HFFc6 (cell line): ENCODE results near the gene SLC22A5. TPM values are rescaled to one million over a fixed set of nuclear protein-coding genes. Genes with fewer than 3 reads are reported as not detected.
"Not testable (repeated sequence)": the region's sequence is repeated elsewhere in the genome, so short reads cannot be mapped to it uniquely, and the experiment has no call there.

Experiments used
- DNase-seq: peaks from one replicate; pipeline ENCODE4 v3.0.0-alpha.2; 2018
- H3K27ac Mint-ChIP-seq: 2 replicates; pipeline ENCODE4 v1.8.0; 2020; ENCODE audit warnings: mild to moderate bottlenecking, mixed read lengths
- H3K27me3 Mint-ChIP-seq: 2 replicates; pipeline ENCODE4 v1.8.0; 2021; ENCODE audit warnings: mild to moderate bottlenecking, moderate library complexity, mixed read lengths; ENCODE audit not compliant: insufficient read depth
- H3K36me3 Mint-ChIP-seq: 2 replicates; pipeline ENCODE4 v1.8.0; 2021; ENCODE audit warnings: low read depth, mixed read lengths
- H3K4me1 Mint-ChIP-seq: 2 replicates; pipeline ENCODE4 v1.8.0; 2020; ENCODE audit warnings: low read depth, mixed read lengths
- H3K4me3 Mint-ChIP-seq: 2 replicates; pipeline ENCODE4 v1.8.0; 2020; ENCODE audit warnings: mild to moderate bottlenecking, moderate library complexity, mixed read lengths
- H3K9me3 Mint-ChIP-seq: 2 replicates; pipeline ENCODE4 v1.8.0; 2020; ENCODE audit warnings: mild to moderate bottlenecking, mixed read lengths
- CTCF ChIP-seq: fragments of 200-600 bp; sonication (generic); IDR thresholded peaks from 2 replicates; pipeline ENCODE4 v1.5.0; 2021; ENCODE audit warnings: antibody characterized with exemption, mild to moderate bottlenecking
- total RNA-seq, 6 experiments: library from RNA; stranded (reverse); fragmentation: NEBNext Ultra II Directional; extraction: Animal tissue kit (Norgen Biotek cat#: 25700); gene quantifications; 2 replicates in 1 of 6; 3 replicates in 5 of 6; pipeline ENCODE4 v1.2.3, GENCODE V29; 2021

The SLC22A5 gene
- total RNA-seq, 6 experiments from 2014 or later = 3.8 to 5.6 (median 4.9) TPM

- H3K4me3 Mint-ChIP-seq = peak overlapping the region; percentile 95
- H3K27ac Mint-ChIP-seq = peak overlapping the region; percentile 95
- peaks cover 56% of the 10 kb centered on the region for H3K4me1 Mint-ChIP-seq
- peak; percentile 64 for DNase-seq
- no peaks in the 10 kb centered on the region; the same call in none of the 2 replicates for H3K27me3 Mint-ChIP-seq
- peak; percentile 83 for TF ChIP-seq CTCF
- no peaks in the 10 kb centered on the region for H3K9me3 Mint-ChIP-seq
- H3K36me3 Mint-ChIP-seq = 0 out of 2 replicates have a peak, but pooled peaks cover 8% of the 10 kb centered on the region
Measured at GRCh38 chr5:132410451-132411303, 41.2 kb downstream of the SLC22A5 start.

DNA sequence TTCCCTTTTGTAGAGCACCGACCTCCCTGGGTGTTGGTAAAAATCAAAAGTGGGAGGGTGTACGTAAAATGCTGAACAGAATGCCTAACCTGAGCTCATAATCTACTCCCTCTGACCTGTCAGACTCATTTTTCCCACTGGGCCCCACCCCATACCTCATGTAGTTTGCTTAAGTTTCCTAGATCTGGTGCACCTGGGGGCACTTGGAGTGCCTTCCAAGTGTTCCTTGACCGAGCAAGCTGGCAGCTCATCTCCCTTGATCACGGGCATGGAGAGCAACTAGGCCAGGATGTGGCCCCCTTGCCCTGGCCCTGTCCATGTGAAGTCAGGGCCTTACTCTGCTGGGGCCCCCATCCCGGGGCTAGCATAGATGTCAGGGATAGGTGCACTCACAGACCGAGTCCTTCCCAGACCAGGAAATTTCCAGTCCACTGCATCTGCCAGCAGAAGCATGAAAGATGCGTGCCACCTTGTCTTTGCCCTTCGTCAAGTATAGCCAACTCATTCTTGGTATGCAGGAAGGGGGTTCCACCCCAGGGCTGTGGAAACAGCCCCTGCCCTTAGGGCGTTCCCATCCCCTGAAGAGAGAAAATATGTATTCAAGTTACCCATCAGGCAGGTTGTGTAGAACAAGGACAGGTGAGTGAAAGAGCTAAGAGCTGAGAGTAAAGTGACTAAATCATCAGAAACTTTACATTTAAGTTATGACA is 41.9 kb downstream of the SLC22A5 start:
- Mint-ChIP-seq H3K36me3 (0 out of 2 replicates have a peak, but pooled peaks cover 8% of the 10 kb centered on the region), H3K27ac (peak overlapping the region; percentile 95), H3K4me1 (peaks cover 56% of the 10 kb centered on the region), H3K27me3 (no peaks in the 10 kb centered on the region; the same call in 1 of the 2 replicates), H3K4me3 (peak overlapping the region; percentile 95), H3K9me3 (no peaks in the 10 kb centered on the region)
- TF ChIP-seq CTCF = no peak
- DNase-seq = no peak

- no peak for TF ChIP-seq CTCF
- peaks cover 62% of the 10 kb centered on the region for H3K4me1 Mint-ChIP-seq
- no peak overlapping the region for H3K27ac Mint-ChIP-seq
Measured at GRCh38 chr5:132413567-132413966, 44.1 kb downstream of the SLC22A5 start.

GRCh38 chr5:132414634-132415378 is 45.3 kb downstream of the SLC22A5 start:
- TF ChIP-seq CTCF = no peak
- Mint-ChIP-seq H3K27me3 (no peaks in the 10 kb centered on the region), H3K9me3 (no peaks in the 10 kb centered on the region), H3K4me3 (peak overlapping the region; percentile 57), H3K27ac (peak overlapping the region; percentile 56), H3K36me3 (no peaks in the 10 kb centered on the region; the same call in 1 of the 2 replicates), H3K4me1 (peaks cover 63% of the 10 kb centered on the region)
- peak; percentile 32 for DNase-seq

More at GRCh38 chr5:132413567-132413966, 44.1 kb downstream of the SLC22A5 start:
- DNase-seq = no peak
- Mint-ChIP-seq H3K36me3 (no peaks in the 10 kb centered on the region; the same call in 1 of the 2 replicates), H3K27me3 (no peaks in the 10 kb centered on the region), H3K4me3 (no peak overlapping the region), H3K9me3 (no peaks in the 10 kb centered on the region)

DNA sequence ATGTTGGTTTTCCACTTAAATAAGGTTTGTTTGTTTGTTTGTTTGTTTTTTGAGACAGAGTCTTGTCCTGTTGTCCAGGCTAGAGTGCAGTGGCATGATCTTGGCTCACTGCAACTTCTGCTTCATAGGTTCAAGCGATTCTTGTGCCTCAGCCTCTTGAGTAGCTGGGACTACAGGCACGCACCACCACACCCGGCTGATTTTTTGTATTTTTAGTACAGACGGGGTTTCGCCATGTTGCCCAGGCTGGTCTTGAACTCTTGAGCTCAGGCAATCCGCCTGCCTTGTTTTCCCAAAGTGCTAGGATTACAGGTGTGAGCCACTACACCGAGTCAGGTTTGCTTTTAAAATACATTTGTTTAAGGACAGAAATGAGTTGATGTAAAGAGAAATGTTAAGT is 46.0 kb downstream of the SLC22A5 start:
- H3K27me3 Mint-ChIP-seq, H3K27ac Mint-ChIP-seq, H3K9me3 Mint-ChIP-seq, DNase-seq, H3K4me3 Mint-ChIP-seq, H3K36me3 Mint-ChIP-seq: not testable (repeated sequence)
- H3K4me1 Mint-ChIP-seq = peaks cover 65% of the 10 kb centered on the region
